ENCODE measurements around the gene PSMB8.

PSMB8 gene

GRCh38 chr6:32847795-32848194 lies 3.9 kb upstream of the PSMB8 start:
- Histone ChIP-seq H3K9ac (no peak overlapping the region), H3K4me1 (ENCODE audit: low read depth, poor library complexity, severe bottlenecking) (peaks cover 41% of the 10 kb centered on the region), H2AFZ (ENCODE audit: low read depth) (no peak overlapping the region), H3K36me3 (ENCODE audit: insufficient read depth) (no peaks in the 10 kb centered on the region; the same call in 1 of the 2 replicates), H3K79me2 (ENCODE audit: insufficient read depth, low read depth) (peaks cover 20% of the 10 kb centered on the region; the same call in 1 of the 2 replicates), H3K27me3 (ENCODE audit: insufficient read depth, low read depth) (no peaks in the 10 kb centered on the region), H3K4me3 (IDR thresholded peaks at IDR 0.05; ENCODE audit: insufficient read depth, low read depth, low read length) (no peak overlapping the region), H3K4me2 (no peak overlapping the region), H3K27ac (no peak overlapping the region), H4K20me1 (ENCODE audit: insufficient read depth) (no peaks in the 10 kb centered on the region)
- TF ChIP-seq, protein P1, sequence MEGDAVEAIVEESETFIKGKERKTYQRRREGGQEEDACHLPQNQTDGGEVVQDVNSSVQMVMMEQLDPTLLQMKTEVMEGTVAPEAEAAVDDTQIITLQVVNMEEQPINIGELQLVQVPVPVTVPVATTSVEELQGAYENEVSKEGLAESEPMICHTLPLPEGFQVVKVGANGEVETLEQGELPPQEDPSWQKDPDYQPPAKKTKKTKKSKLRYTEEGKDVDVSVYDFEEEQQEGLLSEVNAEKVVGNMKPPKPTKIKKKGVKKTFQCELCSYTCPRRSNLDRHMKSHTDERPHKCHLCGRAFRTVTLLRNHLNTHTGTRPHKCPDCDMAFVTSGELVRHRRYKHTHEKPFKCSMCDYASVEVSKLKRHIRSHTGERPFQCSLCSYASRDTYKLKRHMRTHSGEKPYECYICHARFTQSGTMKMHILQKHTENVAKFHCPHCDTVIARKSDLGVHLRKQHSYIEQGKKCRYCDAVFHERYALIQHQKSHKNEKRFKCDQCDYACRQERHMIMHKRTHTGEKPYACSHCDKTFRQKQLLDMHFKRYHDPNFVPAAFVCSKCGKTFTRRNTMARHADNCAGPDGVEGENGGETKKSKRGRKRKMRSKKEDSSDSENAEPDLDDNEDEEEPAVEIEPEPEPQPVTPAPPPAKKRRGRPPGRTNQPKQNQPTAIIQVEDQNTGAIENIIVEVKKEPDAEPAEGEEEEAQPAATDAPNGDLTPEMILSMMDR (conservative IDR thresholded peaks at IDR 0.05; ENCODE audit: low read depth, low read length): no peak

GRCh38 chr6:32847004-32847403 lies 3.2 kb upstream of the PSMB8 start:
- Histone ChIP-seq H3K27me3 (ENCODE audit: insufficient read depth, low read depth) (no peaks in the 10 kb centered on the region), H3K4me1 (ENCODE audit: low read depth, poor library complexity, severe bottlenecking) (peaks cover 46% of the 10 kb centered on the region), H3K4me2 (no peak overlapping the region), H2AFZ (ENCODE audit: low read depth) (no peak overlapping the region), H3K9ac (no peak overlapping the region), H4K20me1 (ENCODE audit: insufficient read depth) (no peaks in the 10 kb centered on the region), H3K36me3 (ENCODE audit: insufficient read depth) (peaks cover 3% of the 10 kb centered on the region), H3K4me3 (IDR thresholded peaks at IDR 0.05; ENCODE audit: insufficient read depth, low read depth, low read length) (no peak overlapping the region), H3K27ac (no peak overlapping the region), H3K79me2 (ENCODE audit: insufficient read depth, low read depth) (peaks cover 19% of the 10 kb centered on the region; the same call in 1 of the 2 replicates)
- TF ChIP-seq, protein P1 (conservative IDR thresholded peaks at IDR 0.05; ENCODE audit: low read depth, low read length): no peak

GRCh38 chr6:32845384-32845884 lies 1.6 kb upstream of the PSMB8 start:
- Histone ChIP-seq H3K4me1 (ENCODE audit: low read depth, poor library complexity, severe bottlenecking) (peaks cover 42% of the 10 kb centered on the region), H3K79me2 (ENCODE audit: insufficient read depth, low read depth) (peaks cover 11% of the 10 kb centered on the region; the same call in 1 of the 2 replicates), H3K27ac (peak overlapping the region; percentile 73), H3K27me3 (ENCODE audit: insufficient read depth, low read depth) (no peaks in the 10 kb centered on the region), H3K36me3 (ENCODE audit: insufficient read depth) (peaks cover 3% of the 10 kb centered on the region), H3K9ac (peak overlapping the region; percentile 84; the same call in 1 of the 2 replicates), H2AFZ (ENCODE audit: low read depth) (no peak overlapping the region), H3K4me2 (peak overlapping the region; percentile 92), H4K20me1 (ENCODE audit: insufficient read depth) (no peaks in the 10 kb centered on the region), H3K4me3 (IDR thresholded peaks at IDR 0.05; ENCODE audit: insufficient read depth, low read depth, low read length) (no peak overlapping the region)
- TF ChIP-seq, protein P1 (conservative IDR thresholded peaks at IDR 0.05; ENCODE audit: low read depth, low read length): no peak

DNA sequence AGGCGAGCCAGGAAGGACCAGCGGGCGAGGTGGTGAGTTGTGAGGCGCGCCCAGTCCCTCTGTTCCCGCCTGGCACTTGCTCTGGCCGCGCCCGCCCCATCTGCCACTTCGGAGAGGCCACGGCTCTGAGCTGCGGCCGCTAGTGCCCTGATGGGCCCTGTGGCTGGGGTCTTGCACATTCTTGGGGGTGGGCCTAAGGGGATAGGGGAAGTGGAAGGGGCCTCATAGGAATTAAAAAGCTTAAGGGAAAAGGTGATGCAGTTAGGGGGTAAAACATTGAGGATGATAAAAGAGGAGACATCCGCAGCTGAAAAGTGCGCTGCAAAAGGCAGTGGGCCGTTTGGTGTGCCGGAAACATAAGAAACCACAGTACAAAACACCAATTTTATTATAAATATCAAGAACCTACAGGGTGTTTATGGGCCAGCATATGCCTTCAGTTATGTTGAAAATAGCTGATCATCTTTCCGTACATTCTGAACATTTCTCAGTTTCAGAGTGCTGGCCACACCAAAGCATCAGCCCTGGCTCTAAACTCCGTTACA lies 1.1 kb upstream of the PSMB8 start:
- no peak overlapping the region for H3K4me3 ChIP-seq (IDR thresholded peaks at IDR 0.05; ENCODE audit: insufficient read depth, low read depth, low read length)
- H3K4me2 ChIP-seq: peak overlapping the region; percentile 92
- H2AFZ ChIP-seq (ENCODE audit: low read depth): peak overlapping the region; percentile 80; the same call in 1 of the 2 replicates
- no peaks in the 10 kb centered on the region for H4K20me1 ChIP-seq (ENCODE audit: insufficient read depth)
- peak overlapping the region; percentile 84; the same call in 1 of the 2 replicates for H3K9ac ChIP-seq
- H3K4me1 ChIP-seq (ENCODE audit: low read depth, poor library complexity, severe bottlenecking): peaks cover 46% of the 10 kb centered on the region
- TF ChIP-seq, protein P1 (conservative IDR thresholded peaks at IDR 0.05; ENCODE audit: low read depth, low read length): no peak
- peak overlapping the region; percentile 73 for H3K27ac ChIP-seq
- H3K36me3 ChIP-seq (ENCODE audit: insufficient read depth): peaks cover 3% of the 10 kb centered on the region; the same call in 1 of the 2 replicates
- no peaks in the 10 kb centered on the region for H3K27me3 ChIP-seq (ENCODE audit: insufficient read depth, low read depth)
- H3K79me2 ChIP-seq (ENCODE audit: insufficient read depth, low read depth): peaks cover 11% of the 10 kb centered on the region; the same call in 1 of the 2 replicates

Data from KMS-11 (cell line).